HG02884 (cell line): ENCODE measurements around the gene DNAJC21.

Experiments
- ATAC-seq: cut with Tn5 transposase; IDR thresholded peaks from one replicate; pipeline ENCODE4 v1.9.1; 2021; ENCODE audit warnings: mild to moderate bottlenecking, moderate library complexity; ENCODE audit not compliant: unreplicated experiment

Gene DNAJC21

DNA sequence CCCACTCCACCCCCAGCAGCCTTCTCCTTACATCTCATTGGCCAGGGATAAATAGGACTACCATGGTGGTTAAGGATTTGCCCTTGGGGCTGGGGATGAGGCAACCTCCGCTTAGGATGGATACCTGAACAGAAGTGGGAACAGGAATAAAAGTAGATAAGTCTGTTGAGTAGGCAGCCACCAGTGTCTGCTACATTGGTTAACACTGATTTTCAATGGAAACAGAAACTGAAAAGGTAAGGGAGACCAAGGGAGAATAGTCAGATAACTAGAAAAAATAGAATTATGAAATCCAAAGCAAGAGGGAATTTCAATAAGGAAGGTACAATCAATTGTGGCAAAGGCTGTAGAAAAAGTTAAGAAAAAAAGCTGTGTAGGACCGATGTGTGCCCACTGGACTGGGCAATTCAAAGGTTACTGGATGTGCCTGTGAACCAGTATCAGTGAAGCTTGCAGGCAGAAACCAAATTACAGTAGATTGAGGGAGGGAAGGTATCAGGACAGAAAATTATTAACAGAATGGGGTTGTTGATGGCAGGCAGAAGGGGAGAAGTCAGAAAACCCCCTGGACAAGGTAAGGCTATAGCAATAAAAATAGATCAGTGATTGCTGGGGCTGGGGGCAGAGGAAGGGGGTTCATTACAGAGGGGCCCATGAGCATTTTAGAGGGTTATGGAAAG lies 48.7 kb downstream of the DNAJC21 start:
- ATAC-seq: no peak

DNA sequence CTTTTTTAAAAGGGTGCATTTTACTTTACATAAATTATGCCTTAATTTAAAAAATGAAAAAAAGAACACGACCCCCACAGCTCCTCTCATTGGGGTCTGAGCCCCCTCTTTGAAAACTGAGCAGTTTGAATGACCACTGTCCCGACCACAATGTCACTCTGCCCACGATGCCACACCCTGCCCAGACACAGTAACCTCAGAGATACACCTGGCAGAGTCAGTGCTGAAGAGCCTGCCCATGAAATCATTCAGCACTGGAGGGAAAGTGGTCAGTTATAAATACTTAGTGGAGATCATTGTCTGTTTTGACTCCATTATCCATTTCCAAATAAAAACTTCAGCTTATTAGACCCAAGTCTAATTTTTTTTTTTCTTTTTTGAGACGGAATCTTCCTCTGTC lies 49.3 kb downstream of the DNAJC21 start:
- no peak for ATAC-seq

DNA sequence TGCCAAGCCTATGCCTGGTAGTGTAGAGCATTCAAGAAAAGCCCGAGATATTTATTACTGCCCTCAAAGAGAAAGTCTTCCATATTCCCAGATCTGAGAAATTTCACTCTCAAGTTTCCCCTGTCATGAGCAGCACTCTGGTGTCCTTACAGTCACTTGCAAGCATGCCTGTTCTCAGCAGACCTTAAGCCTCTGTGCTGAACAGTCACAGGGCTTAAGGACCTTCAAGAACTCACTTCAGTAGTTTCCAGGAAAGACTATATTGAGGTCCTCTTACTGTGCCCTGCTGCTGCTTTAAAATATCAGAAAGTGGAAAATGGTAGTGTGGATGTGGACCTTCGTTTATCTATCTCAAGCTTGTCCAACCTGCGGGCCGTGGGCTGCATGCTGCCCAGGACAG lies 53.5 kb downstream of the DNAJC21 start:
- no peak for ATAC-seq

DNA sequence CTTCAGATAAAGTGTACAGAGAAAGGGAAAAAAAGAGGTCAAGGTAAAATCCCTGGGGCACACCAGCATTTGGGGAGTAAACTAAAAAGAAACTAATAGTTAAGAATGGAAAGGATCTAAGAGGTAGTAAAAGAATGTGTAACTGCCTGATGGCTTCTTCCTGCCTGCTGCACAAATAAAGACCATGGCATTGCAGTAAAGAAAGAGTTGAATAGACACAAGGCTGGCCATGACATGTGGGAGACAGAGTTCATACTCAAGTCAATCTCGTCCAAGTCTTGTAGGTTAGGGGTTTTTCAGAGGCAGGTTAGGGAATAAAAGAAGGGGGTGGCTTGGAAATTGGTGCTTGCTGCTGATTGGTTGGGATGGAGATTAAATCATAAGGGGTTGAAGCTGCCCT lies 57.6 kb downstream of the DNAJC21 start:
- ATAC-seq: no peak

DNA sequence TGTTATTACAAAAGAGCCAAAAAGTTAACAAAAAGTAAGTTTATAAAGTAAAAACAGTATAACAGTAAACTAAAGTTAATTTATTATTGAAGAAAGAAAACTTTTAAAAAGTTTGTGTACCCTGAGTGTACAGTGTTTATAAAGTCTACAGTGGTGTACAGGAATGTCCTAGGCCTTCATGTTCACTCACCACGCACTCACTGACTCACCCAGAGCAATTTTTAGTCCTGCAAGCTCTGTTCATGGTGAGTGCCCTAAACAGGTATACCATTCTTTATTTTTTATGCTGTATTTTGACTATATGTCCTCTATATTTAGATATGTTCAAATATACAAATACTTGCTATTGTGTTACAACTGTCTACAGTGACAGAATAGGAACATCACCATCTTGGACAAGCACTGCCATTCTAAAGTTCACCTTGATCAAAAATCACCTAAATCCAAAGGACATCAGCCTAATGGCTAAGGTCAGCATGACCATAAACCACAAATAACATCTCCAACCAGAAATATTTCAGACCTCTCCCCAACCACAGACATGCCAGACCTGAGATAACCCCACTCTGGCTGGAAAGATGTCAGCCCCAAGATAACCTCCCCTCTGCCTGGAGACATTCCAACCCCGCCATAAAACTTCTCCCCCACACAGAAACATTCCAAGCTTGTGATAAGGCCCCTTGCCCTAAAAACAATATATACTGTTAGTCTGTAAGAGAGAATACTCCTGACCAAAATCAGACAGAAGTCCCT lies 62.3 kb downstream of the DNAJC21 start:
- no peak for ATAC-seq

DNA sequence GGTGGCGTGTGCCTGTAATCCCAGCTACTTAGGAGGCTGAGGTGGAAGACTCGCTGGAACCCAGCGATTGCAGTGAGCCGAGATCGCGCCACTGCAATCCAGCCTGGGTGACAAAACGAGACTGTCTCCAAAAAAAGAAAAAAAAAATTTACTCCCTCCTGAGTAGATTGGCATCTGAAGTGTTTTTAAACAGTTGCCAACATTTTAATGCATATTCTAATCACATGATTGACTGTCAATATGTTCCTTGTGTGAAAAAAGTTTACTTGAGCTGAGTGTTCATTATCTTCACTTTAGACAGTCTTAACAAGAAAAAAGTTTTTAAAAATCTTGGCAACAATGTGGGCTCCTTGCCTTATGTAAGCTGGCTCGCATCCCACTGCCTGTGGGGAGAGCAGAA lies 64.6 kb downstream of the DNAJC21 start:
- no peak for ATAC-seq

DNA sequence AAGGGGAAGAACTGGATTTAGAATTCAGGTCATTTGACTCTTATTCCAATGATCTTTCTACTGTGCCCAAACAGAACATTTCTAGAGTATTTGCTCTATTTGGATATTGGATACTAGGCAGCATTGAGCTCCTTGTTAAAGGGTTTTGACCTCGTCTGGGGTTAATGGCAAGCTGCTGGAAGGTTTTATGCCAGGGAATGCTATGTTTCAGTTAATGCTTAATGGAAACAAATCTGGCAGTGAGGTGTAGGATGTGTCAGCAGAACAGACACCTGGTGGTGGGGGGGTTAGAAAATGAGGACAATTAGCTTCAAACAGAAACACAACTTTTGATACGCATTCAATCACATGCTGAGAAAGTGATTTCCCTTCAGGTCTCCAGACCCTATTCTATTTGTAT lies 66.9 kb downstream of the DNAJC21 start:
- ATAC-seq: no peak

DNA sequence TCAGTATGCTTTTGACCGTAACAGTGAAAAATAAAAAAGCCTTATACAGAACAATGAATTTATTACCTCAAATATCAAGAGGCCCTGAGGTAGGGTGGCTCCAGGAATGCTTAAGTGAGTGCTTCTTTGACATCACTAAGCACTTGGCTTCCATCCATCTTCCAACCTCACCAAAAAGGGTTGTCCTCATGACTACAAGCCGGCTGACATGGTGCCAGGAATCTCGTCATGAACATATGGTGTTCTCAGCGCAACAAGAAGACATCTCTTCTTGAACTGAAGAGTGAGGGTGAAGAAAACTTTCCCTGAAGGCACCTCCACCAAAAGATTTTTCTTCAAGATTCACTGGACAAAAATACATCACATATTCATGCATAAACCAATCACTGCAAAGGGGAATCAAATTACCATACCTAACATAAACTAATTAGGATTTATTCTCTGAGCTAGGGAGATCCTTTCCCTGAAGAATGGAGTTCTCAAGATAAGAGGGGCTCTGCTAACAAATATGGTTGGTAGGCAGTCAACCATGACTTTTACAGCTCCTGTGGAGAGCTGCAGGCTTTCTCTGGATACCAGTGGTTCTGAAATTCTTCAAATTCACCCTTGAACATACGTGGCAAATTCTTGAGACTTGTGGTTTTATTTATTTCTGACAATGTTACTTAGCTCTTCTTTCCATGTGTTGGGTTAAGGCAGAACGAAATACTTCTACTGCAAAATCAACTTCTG lies 68.9 kb downstream of the DNAJC21 start:
- no peak for ATAC-seq

DNA sequence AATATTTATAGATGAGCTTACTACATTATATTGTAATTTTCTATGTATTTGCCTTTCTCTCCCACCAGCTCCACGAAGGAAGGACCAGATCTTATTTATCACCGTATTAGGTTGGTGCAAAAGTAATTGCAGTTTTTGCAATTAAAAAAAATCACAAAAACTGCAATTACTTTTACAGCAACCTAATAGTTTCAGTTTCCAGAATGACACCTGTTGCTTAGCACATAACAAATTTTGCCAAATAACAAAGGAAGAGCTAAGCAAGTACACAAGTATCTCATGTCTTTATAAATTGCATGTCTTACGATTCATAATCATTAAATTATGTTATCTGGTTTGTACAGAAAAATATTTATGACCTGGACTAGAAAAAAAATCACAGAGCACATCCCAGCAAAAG lies 72.5 kb downstream of the DNAJC21 start:
- no peak for ATAC-seq

DNA sequence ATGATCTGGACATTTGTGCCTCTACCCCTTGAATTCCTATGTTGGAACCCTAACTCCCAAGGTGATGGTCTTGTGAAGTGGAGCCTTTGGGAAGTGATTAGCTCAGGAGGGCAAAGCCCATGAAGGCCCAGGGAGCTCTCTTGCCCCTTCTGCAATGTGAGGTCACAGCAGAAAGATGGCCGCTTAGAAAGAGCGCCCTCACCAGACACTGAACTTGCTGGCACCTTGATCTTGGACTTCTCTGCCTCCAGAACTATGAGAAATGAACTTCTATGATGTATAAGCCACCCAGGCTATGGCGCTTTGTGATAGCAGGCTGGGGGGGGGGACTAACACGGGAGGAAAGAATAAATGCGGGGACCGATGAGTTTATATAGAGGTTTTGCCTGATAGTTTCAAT lies 73.1 kb downstream of the DNAJC21 start:
- no peak for ATAC-seq

DNA sequence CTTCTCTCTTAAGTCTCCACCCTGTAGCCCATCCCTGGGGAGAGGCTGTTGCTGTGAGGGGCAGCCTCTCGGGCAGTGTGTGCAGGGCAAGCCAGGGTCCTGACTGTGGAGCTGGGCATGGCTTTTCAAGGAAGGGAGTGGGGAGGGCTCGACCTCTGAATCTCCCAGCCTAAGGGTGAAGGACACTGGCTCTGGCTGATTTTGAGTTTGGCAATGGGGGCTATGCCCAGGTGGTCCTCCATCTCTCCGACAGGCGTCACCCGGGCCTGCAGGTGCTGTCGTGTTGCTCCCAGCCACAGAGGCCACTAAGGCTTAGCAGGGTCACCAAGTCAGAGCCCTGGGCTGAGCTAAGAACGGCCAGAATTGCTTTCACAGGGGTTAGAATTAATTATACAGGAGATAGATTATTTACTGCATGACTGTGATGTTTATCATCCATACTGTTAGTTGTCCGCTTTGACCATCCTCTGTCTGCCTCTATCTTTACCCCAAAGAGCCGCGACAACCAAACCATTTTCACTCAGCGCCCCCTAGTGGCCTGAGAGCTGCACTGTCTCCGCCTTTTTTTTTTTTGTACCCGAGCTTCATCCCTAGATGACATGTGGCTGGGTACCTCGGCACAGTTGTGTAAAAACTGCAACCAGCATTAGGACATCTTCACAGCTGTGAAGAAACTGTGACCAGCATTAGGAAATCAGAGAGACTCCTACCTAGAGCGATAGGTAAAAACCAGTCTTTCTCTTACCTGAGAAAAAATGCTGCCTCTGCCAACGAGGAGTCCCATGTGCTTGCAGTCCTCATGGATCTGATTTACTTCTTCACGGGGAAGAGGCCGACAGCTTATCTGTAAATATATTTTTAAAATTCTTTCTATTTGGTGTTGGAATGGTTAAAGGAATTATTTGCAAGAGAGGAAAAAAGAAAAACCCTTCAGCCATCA lies 73.9 kb downstream of the DNAJC21 start:
- peak; percentile 86 for ATAC-seq

DNA sequence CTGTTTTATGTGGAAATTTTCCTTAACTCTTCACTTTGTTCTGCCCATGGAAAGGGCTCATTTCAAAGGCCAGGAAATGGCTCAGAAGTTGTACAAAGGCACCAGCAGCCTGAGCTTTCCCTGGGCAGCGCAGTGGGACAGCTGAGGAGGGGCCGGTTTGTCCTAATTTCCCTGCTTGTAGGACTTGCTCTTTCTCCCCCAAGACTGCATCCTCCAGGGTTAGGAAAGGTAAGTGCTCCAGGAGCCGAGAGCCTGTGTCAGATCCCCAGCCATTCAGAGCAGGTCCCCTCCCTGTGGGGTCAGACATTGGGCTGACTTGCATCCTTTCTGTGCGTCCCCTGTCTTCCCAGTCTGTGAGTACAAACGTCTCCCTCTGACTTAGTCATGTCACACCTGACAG lies 74.8 kb downstream of the DNAJC21 start:
- ATAC-seq: no peak

DNA sequence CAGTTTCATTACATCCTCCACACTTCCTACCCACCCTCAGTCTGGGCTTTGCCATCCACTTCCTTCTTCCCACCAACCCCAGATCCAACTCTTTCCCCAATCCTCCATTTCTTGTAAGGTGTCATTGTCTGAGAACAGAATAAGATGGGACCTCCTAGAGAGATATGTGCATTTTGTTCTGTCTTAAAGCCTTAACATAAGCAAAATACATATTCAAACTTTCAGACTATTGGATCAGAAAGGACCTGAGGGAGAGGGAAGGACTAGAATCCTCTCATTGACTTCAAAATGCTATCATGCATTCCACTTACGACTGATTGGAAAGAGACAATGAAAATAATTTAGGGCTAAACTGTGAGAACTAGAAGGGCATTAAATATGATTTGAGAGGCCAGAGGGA lies 75.4 kb downstream of the DNAJC21 start:
- no peak for ATAC-seq
